K562 (cell line): ENCODE data around the gene KRT31. TPM values are rescaled to one million over a fixed set of nuclear protein-coding genes. Genes with fewer than 3 reads are reported as not detected.

Source experiments
- ATAC-seq: fragments of 200-7000 bp; cut with Tn5 transposase; 3 replicates; pipeline ENCODE4 v1.9.1; 2020; ENCODE audit warnings: moderate library complexity
- BruUV-seq: library from RNA; stranded (reverse); fragments of 400-500 nt; replicated peaks from 2 replicates; lab custom pipeline; 2021; lab: Mats Ljungman, UMichigan
- CTCF ChIA-PET: fragments of 300-600 bp; formaldehyde crosslinking; extraction: SDS; loops from one replicate; lab custom pipeline; 2021; ENCODE audit warnings: low intra/inter-chr PET ratio; lab: Yijun Ruan, JAX
- POLR2A ChIA-PET: fragments of 300-600, 350-650 bp; sonication (Branson Sonifier 250); formaldehyde crosslinking; extraction: SDS; loops from one replicate; lab custom pipeline; 2021; ENCODE audit warnings: antibody characterized with exemption, inconsistent platforms; lab: Yijun Ruan, JAX
- DNase-seq, 4 experiments: peaks; one replicate each; pipeline versions ENCODE4 v3.0.0 to v3.0.0-alpha.2; 2011 to 2018; ENCODE audit warnings: low spot score in 3 of 4, mixed read lengths in 3 of 4; ENCODE audit errors: extremely low read depth in 1 of 4
- FAIRE-seq: peaks from 2 replicates; lab custom pipeline; 2011; peaks lifted over from hg19 to GRCh38; lab: Jason Lieb, UNC
- H2AFZ ChIP-seq: 2 replicates; pipeline ENCODE4 v1.6.0; 2011; ENCODE audit warnings: low read depth, low read length, control low read depth, inconsistent platforms
- H3K27ac ChIP-seq: fragments of 200-600 bp; 3 replicates; pipeline ENCODE4 v1.8.0; 2011; ENCODE audit warnings: low read depth, mild to moderate bottlenecking, control low read depth, inconsistent platforms, low read length, moderate library complexity, mixed read lengths; ENCODE audit errors: extremely low read depth
- H3K27me3 ChIP-seq, 2 experiments: fragments of 300-600 bp in 1 of 2; 2 replicates in 1 of 2; 3 replicates in 1 of 2; pipeline versions ENCODE4 v1.6.0 to v1.8.0; 2011; ENCODE audit warnings: inconsistent platforms in 2 of 2, low read length in 2 of 2, mild to moderate bottlenecking in 1 of 2, mixed read lengths in 1 of 2, moderate library complexity in 1 of 2; ENCODE audit not compliant: control insufficient read depth in 2 of 2, insufficient read depth in 2 of 2
- H3K36me3 ChIP-seq: fragments of 300-600 bp; 3 replicates; pipeline ENCODE4 v1.8.0; 2011; ENCODE audit warnings: mild to moderate bottlenecking, low read length, inconsistent platforms; ENCODE audit not compliant: control insufficient read depth, insufficient read depth
- H3K4me1 ChIP-seq, 2 experiments: fragments of 200-600 bp in 1 of 2; replicated peaks in 1 of 2; 2 replicates in 1 of 2; 3 replicates in 1 of 2; pipeline versions ENCODE4 v1.5.1 to v1.8.0; 2011; ENCODE audit warnings: inconsistent platforms in 2 of 2, low read length in 2 of 2, mild to moderate bottlenecking in 1 of 2, mixed read lengths in 1 of 2, moderate library complexity in 1 of 2; ENCODE audit not compliant: control insufficient read depth in 2 of 2, insufficient read depth in 2 of 2
- H3K4me2 ChIP-seq: 2 replicates; pipeline ENCODE4 v1.6.1; 2011; ENCODE audit warnings: low read length, control low read depth, inconsistent platforms, mixed read lengths; ENCODE audit not compliant: insufficient read depth
- H3K4me3 ChIP-seq: fragments of 200-600 bp; sonication (generic), shearing (Covaris generic); 2 replicates; pipeline ENCODE4 v1.5.1; 2016; ENCODE audit warnings: control low read depth, inconsistent platforms
- H3K79me2 ChIP-seq: fragments of 200-600 bp; 3 replicates; pipeline ENCODE4 v1.8.0; 2011; ENCODE audit warnings: low read length, inconsistent platforms; ENCODE audit not compliant: control insufficient read depth, insufficient read depth
- H3K9ac ChIP-seq, 2 experiments: 2 replicates each; pipeline versions ENCODE4 v1.6.0 to v1.6.1; 2011; ENCODE audit warnings: low read depth in 2 of 2, low read length in 2 of 2, control low read depth in 1 of 2, inconsistent platforms in 1 of 2, mild to moderate bottlenecking in 1 of 2, mixed read lengths in 1 of 2; ENCODE audit not compliant: insufficient read depth in 1 of 2
- H3K9me1 ChIP-seq: one replicate; pipeline ENCODE4 v1.6.0; 2011; ENCODE audit warnings: inconsistent platforms, mild to moderate bottlenecking, low read length, moderate library complexity; ENCODE audit not compliant: control insufficient read depth, insufficient read depth
- H3K9me3 ChIP-seq: replicated peaks from 2 replicates; pipeline ENCODE4 v1.5.1; 2011; ENCODE audit warnings: low read depth, low read length, inconsistent platforms; ENCODE audit not compliant: control insufficient read depth, insufficient read depth
- H4K20me1 ChIP-seq: replicated peaks from 2 replicates; pipeline ENCODE4 v1.6.1; 2011; ENCODE audit warnings: low read length, inconsistent platforms, mixed read lengths; ENCODE audit not compliant: control insufficient read depth, insufficient read depth
- CEBPG ChIP-seq, 3 experiments: fragments of 200-800 bp in 1 of 3; sonication (Bioruptor generic) in 1 of 3; sonication (generic) in 1 of 3; formaldehyde crosslinking in 1 of 3; IDR thresholded peaks in 2 of 3; conservative IDR thresholded peaks in 1 of 3; 2 replicates each; pipeline versions ENCODE4 v1.6.1 to v1.8.0; 2016 to 2022; ENCODE audit warnings: missing compliant biosample characterization in 2 of 3, missing genetic modification characterization in 2 of 3, mild to moderate bottlenecking in 1 of 3, missing genetic modification reagents in 1 of 3
- ETV6 ChIP-seq, 3 experiments: fragments of 150-350 bp in 1 of 3; sonication (generic) in 1 of 3; formaldehyde crosslinking in 1 of 3; IDR thresholded peaks; 2 replicates each; pipeline versions ENCODE4 v1.6.1 to v1.8.0; 2014 to 2022; ENCODE audit warnings: borderline replicate concordance in 2 of 3, low read depth in 2 of 3, antibody characterized with exemption in 1 of 3, low read length in 1 of 3, mild to moderate bottlenecking in 1 of 3, missing genetic modification reagents in 1 of 3
- FUS ChIP-seq: fragments of 200-400 bp; formaldehyde crosslinking; optimal IDR thresholded peaks from 2 replicates; pipeline ENCODE3; 2017; ENCODE audit warnings: low read depth, low read length
- GABPB2 ChIP-seq: fragments of 250-450 bp; sonication (Bioruptor Pico); conservative IDR thresholded peaks from 2 replicates; pipeline ENCODE4 v1.5.1; 2021; ENCODE audit warnings: mild to moderate bottlenecking
- HBP1 ChIP-seq: fragments of 450-650 bp; formaldehyde crosslinking; IDR thresholded peaks from 2 replicates; pipeline ENCODE4 v1.4.0; 2022; ENCODE audit warnings: missing genetic modification characterization
- KLF1 ChIP-seq: fragments of 450-650 bp; IDR thresholded peaks from 2 replicates; pipeline ENCODE4 v1.6.1; 2016; ENCODE audit warnings: missing genetic modification characterization, missing compliant biosample characterization
- NEUROD1 ChIP-seq: fragments of 150-350 bp; IDR thresholded peaks from 2 replicates; pipeline ENCODE4 v1.6.1; 2014; ENCODE audit warnings: borderline replicate concordance, low read length, low read depth; ENCODE audit not compliant: partially characterized antibody
- RBFOX2 ChIP-seq: fragments of 200-400 bp; formaldehyde crosslinking; IDR thresholded peaks from 2 replicates; pipeline ENCODE4 v1.6.1; 2017; ENCODE audit warnings: low read depth, mild to moderate bottlenecking, low read length, moderate library complexity
- ZBTB43 ChIP-seq: sonication (generic); formaldehyde crosslinking; IDR thresholded peaks from 2 replicates; pipeline ENCODE4 v1.8.0; 2023; ENCODE audit warnings: mild to moderate bottlenecking, missing genetic modification reagents
- ZNF282 ChIP-seq: sonication (generic); formaldehyde crosslinking; IDR thresholded peaks from 2 replicates; pipeline ENCODE4 v1.8.1; 2023; ENCODE audit warnings: missing genetic modification reagents
- ZNF407 ChIP-seq: fragments of 450-650 bp; IDR thresholded peaks from 2 replicates; pipeline ENCODE4 v1.6.1; 2016; ENCODE audit warnings: low read depth
- WGBS: fragments of 100-300 bp; shearing (Covaris generic); methylation state at CpG from one replicate; pipeline ENCODE4 v1.1.6; 2016; ENCODE audit warnings: low coverage, mixed read lengths; ENCODE audit not compliant: insufficient coverage; ENCODE audit errors: missing lambda C conversion rate; 5-methylcytosine and 5-hydroxymethylcytosine counted together
- in situ Hi-C: fragments of 300-500 bp; cut with MboI; formaldehyde crosslinking; loops from 4 replicates; pipeline ENCODE4 v1.15.0; 2018; ENCODE audit warnings: inconsistent platforms, mixed read lengths
- intact Hi-C: fragments of 100-400 bp; cut with micrococcal nuclease; formaldehyde crosslinking; loops from 2 replicates; pipeline ENCODE4 v1.14.2; 2022
- polyA plus RNA-seq, 8 experiments: library from polyadenylated mRNA; depleted of rRNA in 4 of 8; stranded (reverse) in 5 of 8; unstranded in 3 of 8; fragments of >200 nt; fragmentation: Nextera tagmentation in 2 of 8; fragmentation: Illumina TruSeq in 1 of 8; extraction: Ambion mirVana in 2 of 8; extraction: Trizol in 1 of 8; gene quantifications; 2 replicates each; pipeline versions ENCODE4 v1.2.1 to v1.2.3, GENCODE V29; 2011 to 2014; ENCODE audit warnings: inconsistent platforms in 1 of 8, missing spikeins in 1 of 8
- total RNA-seq, 7 experiments: library from RNA; depleted of rRNA in 6 of 7; stranded (reverse); fragments of >200 nt in 6 of 7; fragmentation: Illumina TruSeq in 2 of 7; extraction: Trizol in 2 of 7; gene quantifications; 2 replicates each; pipeline versions ENCODE4 v1.2.1 to v1.2.3, GENCODE V29; 2011 to 2021; ENCODE audit warnings: low replicate concordance in 1 of 7

The KRT31 gene
- total and polyA plus RNA-seq, 9 of the 15 experiments (the other 6 are each of a cell fraction or from before 2014, with no cell fraction given): not detected

- no peak overlapping the region for H3K4me3 ChIP-seq
- H3K9me1 ChIP-seq: no peaks in the 10 kb centered on the region
- H3K79me2 ChIP-seq: no peaks in the 10 kb centered on the region
- peaks cover 3 to 44% of the 10 kb centered on the region in 2 experiments for H3K27me3 ChIP-seq
- BruUV-seq: no TSS peak
- H4K20me1 ChIP-seq: no peaks in the 10 kb centered on the region; the same call in 1 of the 2 replicates
- FAIRE-seq (no peak), DNase-seq (no peak), ATAC-seq (no peak)
- in situ Hi-C loops: no loop called here
- intact Hi-C loops: no loop called here
- CTCF ChIA-PET: no interaction called here
- POLR2A ChIA-PET: interaction anchor here (1.9 kb wide), 1 partner anchor 21 kb away, joined by 5 read pairs; no protein-coding TSS in a partner anchor
- no peaks in the 10 kb centered on the region for H3K4me1 ChIP-seq
- H2AFZ ChIP-seq: no peak overlapping the region
- no peaks in the 10 kb centered on the region for H3K36me3 ChIP-seq
- no peak overlapping the region for H3K27ac ChIP-seq
- H3K9me3 ChIP-seq: no peaks in the 10 kb centered on the region
- no peak overlapping the region for H3K4me2 ChIP-seq
- 2% methylated on average over 5 of the region's 5 CpGs for WGBS
- H3K9ac ChIP-seq: no peak overlapping the region
- TF ChIP-seq HBP1 (CRISPR knock-in tag) (no peak), KLF1 (no peak), ZNF407 (no peak), ZBTB43 (CRISPR knock-in tag) (no peak), FUS (no peak), NEUROD1 (no peak), CEBPG (CRISPR knock-in tag; IDR thresholded peaks at IDR 0.05) (no peak), CEBPG (tag; conservative IDR thresholded peaks at IDR 0.05 in 1 of 2, IDR thresholded peaks at IDR 0.05 in 1 of 2) (no peak), ETV6 (IDR thresholded peaks at IDR 0.05; ENCODE audit: borderline replicate concordance in 1 of 2, low read depth in 2 of 2, low read length in 1 of 2) (no peak), ETV6 (CRISPR knock-in tag; IDR thresholded peaks at IDR 0.05; ENCODE audit: borderline replicate concordance) (no peak), RBFOX2 (no peak), GABPB2 (CRISPR knock-in tag) (no peak), ZNF282 (CRISPR knock-in tag) (no peak)
Measured at GRCh38 chr17:41402161-41402560, 4.8 kb upstream of the KRT31 start.
